Hair follicle dermal papilla cell (primary cell): ENCODE data around the gene SWAP70. TPM values are rescaled to one million over a fixed set of nuclear protein-coding genes. Genes with fewer than 3 reads are reported as not detected.

Experiments used
- total RNA-seq: library from RNA; depleted of rRNA; stranded (reverse); fragments of >200 nt; gene quantifications from 2 replicates; pipeline ENCODE4 v1.2.3, GENCODE V29; 2012

Gene SWAP70
- 94.9 and 103 TPM in 2 replicates for total RNA-seq

DNA sequence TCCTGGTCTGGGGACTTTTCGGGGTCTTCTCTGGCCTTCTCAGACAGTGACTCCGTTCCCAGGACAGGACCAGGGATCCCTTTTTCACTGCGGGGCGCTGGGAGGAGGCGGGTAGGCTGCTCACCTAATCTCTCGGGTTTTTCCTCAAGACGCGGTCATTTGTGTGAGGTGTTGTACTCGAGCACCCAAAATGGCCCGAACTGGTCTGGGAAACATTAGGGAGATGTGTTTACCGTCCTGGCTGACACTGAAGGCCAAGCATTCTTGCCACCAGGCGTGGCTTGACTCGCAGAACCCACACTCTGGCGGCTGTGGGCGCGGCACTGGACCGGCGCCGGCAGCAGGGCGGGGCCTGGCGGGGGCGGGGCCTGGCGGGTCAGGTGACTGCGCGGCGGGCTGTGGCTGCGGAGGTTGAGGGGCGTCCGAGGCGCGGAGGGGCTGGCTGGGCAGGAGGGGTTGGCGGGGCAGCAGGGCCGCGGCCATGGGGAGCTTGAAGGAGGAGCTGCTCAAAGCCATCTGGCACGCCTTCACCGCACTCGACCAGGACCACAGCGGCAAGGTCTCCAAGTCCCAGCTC, at the start of gene SWAP70:
TSS of gene SWAP70 (plus strand) at position 379 of the 577 bp plus-strand sequence. CDS start at position 482, 103 bp downstream.

Other genes starting within 250 kb of the SWAP70 start
- 21.7 and 28.2 TPM in 2 replicates for gene ZNF143, start 203.1 kb upstream of the SWAP70 start, total RNA-seq
- gene WEE1, start 90.4 kb upstream of the SWAP70 start, total RNA-seq, result 35.9 and 37.6 TPM in 2 replicates